K562 (cell line): Measurements from ENCODE around the gene RHOC. TPM values are rescaled to one million over a fixed set of nuclear protein-coding genes. Genes with fewer than 3 reads are reported as not detected.

Experiments used
- CREB1 ChIP-seq, 2 experiments: sonication (generic) in 1 of 2; formaldehyde crosslinking in 1 of 2; IDR thresholded peaks; 2 replicates each; pipeline versions ENCODE4 v1.6.1 to v1.8.0; 2012 to 2022; ENCODE audit warnings: inconsistent platforms in 1 of 2, mild to moderate bottlenecking in 1 of 2, missing genetic modification reagents in 1 of 2, moderate library complexity in 1 of 2
- HCFC1 ChIP-seq: IDR thresholded peaks from 2 replicates; pipeline ENCODE4 v1.6.1; 2012; ENCODE audit warnings: low read depth, low read length, improper control_type of control experiment
- HDAC2 ChIP-seq: fragments of 450-650 bp; IDR thresholded peaks from 2 replicates; pipeline ENCODE4 v1.6.1; 2016; ENCODE audit warnings: mild to moderate bottlenecking
- JUND ChIP-seq, 2 experiments: IDR thresholded peaks; 2 replicates in 1 of 2; 3 replicates in 1 of 2; pipeline ENCODE4 v1.6.1; 2011; ENCODE audit warnings: borderline replicate concordance in 2 of 2, low read depth in 2 of 2, low read length in 2 of 2, improper control_type of control experiment in 1 of 2, missing biosample characterization in 1 of 2, missing genetic modification characterization in 1 of 2, missing genetic modification reagents in 1 of 2
- MTA2 ChIP-seq: fragments of 450-650 bp; IDR thresholded peaks from 2 replicates; pipeline ENCODE4 v1.6.1; 2016; ENCODE audit warnings: low read depth
- NBN ChIP-seq: fragments of 450-650 bp; IDR thresholded peaks from 2 replicates; pipeline ENCODE4 v1.6.1; 2016; ENCODE audit warnings: low read depth, mild to moderate bottlenecking
- RB1 ChIP-seq: fragments of 450-650 bp; IDR thresholded peaks from 2 replicates; pipeline ENCODE4 v1.6.1; 2017; ENCODE audit warnings: low read depth, mild to moderate bottlenecking
- RCOR1 ChIP-seq, 2 experiments: IDR thresholded peaks; 2 replicates each; pipeline ENCODE4 v1.6.1; 2012; ENCODE audit warnings: low read depth in 2 of 2, low read length in 2 of 2, borderline replicate concordance in 1 of 2, improper control_type of control experiment in 1 of 2
- REST ChIP-seq, 2 experiments: fragments of 450-650 bp; formaldehyde crosslinking in 1 of 2; IDR thresholded peaks; 2 replicates each; pipeline versions ENCODE4 v1.4.0 to v1.6.1; 2014 to 2020; ENCODE audit warnings: mild to moderate bottlenecking in 2 of 2, borderline replicate concordance in 1 of 2, low read depth in 1 of 2
- RFX1 ChIP-seq: fragments of 450-650 bp; IDR thresholded peaks from 2 replicates; pipeline ENCODE4 v1.6.1; 2016; ENCODE audit warnings: mild to moderate bottlenecking, moderate library complexity
- SETDB1 ChIP-seq: IDR thresholded peaks from one replicate; pipeline ENCODE4 v1.6.1; 2012; ENCODE audit warnings: low read length, control low read depth, inconsistent platforms
- SIN3A ChIP-seq, 2 experiments: fragments of 150-350 bp in 1 of 2; IDR thresholded peaks; 2 replicates each; pipeline ENCODE4 v1.6.1; 2011 to 2016; ENCODE audit warnings: borderline replicate concordance in 2 of 2, low read depth in 2 of 2, low read length in 2 of 2, mild to moderate bottlenecking in 2 of 2, moderate library complexity in 2 of 2; ENCODE audit not compliant: control insufficient read depth in 1 of 2
- TCF3 ChIP-seq: sonication (generic); formaldehyde crosslinking; IDR thresholded peaks from 2 replicates; pipeline ENCODE4 v1.4.0; 2020; ENCODE audit warnings: mild to moderate bottlenecking, missing genetic modification reagents
- ZNF280A ChIP-seq: fragments of 450-650 bp; IDR thresholded peaks from 2 replicates; pipeline ENCODE4 v1.6.1; 2018; ENCODE audit warnings: mild to moderate bottlenecking, low read depth; ENCODE audit not compliant: partially characterized antibody
- polyA plus RNA-seq, 8 experiments: library from polyadenylated mRNA; depleted of rRNA in 4 of 8; stranded (reverse) in 5 of 8; unstranded in 3 of 8; fragments of >200 nt; fragmentation: Nextera tagmentation in 2 of 8; fragmentation: Illumina TruSeq in 1 of 8; extraction: Ambion mirVana in 2 of 8; extraction: Trizol in 1 of 8; gene quantifications; 2 replicates each; pipeline versions ENCODE4 v1.2.1 to v1.2.3, GENCODE V29; 2011 to 2014; ENCODE audit warnings: inconsistent platforms in 1 of 8, missing spikeins in 1 of 8
- total RNA-seq, 7 experiments: library from RNA; depleted of rRNA in 6 of 7; stranded (reverse); fragments of >200 nt in 6 of 7; fragmentation: Illumina TruSeq in 2 of 7; extraction: Trizol in 2 of 7; gene quantifications; 2 replicates each; pipeline versions ENCODE4 v1.2.1 to v1.2.3, GENCODE V29; 2011 to 2021; ENCODE audit warnings: low replicate concordance in 1 of 7

RHOC gene
- total and polyA plus RNA-seq, 9 of the 15 experiments (the other 6 are each of a cell fraction or from before 2014, with no cell fraction given), result 35.2 to 364 (median 204) TPM

GRCh38 chr1:112715264-112716053 is 8.5 kb upstream of the RHOC start, which contains the start of gene PPM1J (continued):
- TF ChIP-seq REST (IDR thresholded peaks at IDR 0.05; ENCODE audit: borderline replicate concordance) (peak; percentile 5; the same call in 1 of the 2 replicates), REST (CRISPR knock-in tag; IDR thresholded peaks at IDR 0.05; ENCODE audit: low read depth) (no peak), TCF3 (CRISPR knock-in tag) (0 out of 2 replicates have a peak, but pooled peaks have one; percentile 20), RB1 (0 out of 2 replicates have a peak, but pooled peaks have one; percentile 1), MTA2 (no peak), SIN3A (IDR thresholded peaks at IDR 0.05; ENCODE audit: borderline replicate concordance in 2 of 2, control insufficient read depth in 1 of 2, low read depth in 2 of 2, low read length in 2 of 2) (0 out of 4 replicates have a peak, but pooled peaks of 1 of the 2 experiments have one; percentile 66), SETDB1 (no peak), ZNF280A (no peak), NBN (peak; percentile 38; the same call in 1 of the 2 replicates), RFX1 (peak; percentile 76), HDAC2 (peak; percentile 16; the same call in 1 of the 2 replicates), HCFC1 (no peak), JUND (IDR thresholded peaks at IDR 0.05; ENCODE audit: borderline replicate concordance, low read depth, low read length) (peak; percentile 28; the same call in 1 of the 2 replicates), JUND (tag; IDR thresholded peaks at IDR 0.05; ENCODE audit: borderline replicate concordance, low read depth, low read length) (no peak), CREB1 (IDR thresholded peaks at IDR 0.05) (peak; percentile 10; the same call in 1 of the 2 replicates), CREB1 (CRISPR knock-in tag; IDR thresholded peaks at IDR 0.05) (peak; percentile 13; the same call in 1 of the 2 replicates), RCOR1 (IDR thresholded peaks at IDR 0.05; ENCODE audit: borderline replicate concordance in 1 of 2, low read depth in 2 of 2, low read length in 2 of 2) (0 out of 4 replicates have a peak, but pooled peaks of 1 of the 2 experiments have one; percentile 14)
